OCI-LY3 (cell line): Measurements from ENCODE around the gene TMED8.

Experiments used
- EZH2phosphoT487 ChIP-seq: fragments of 200-600 bp; shearing (Covaris generic); IDR thresholded peaks from 2 replicates; pipeline ENCODE4 v1.6.1; 2018; ENCODE audit warnings: antibody characterized with exemption, mixed run types, low read depth
- TF ChIP-seq, protein P1 (sequence below): fragments of 200-600, 300-600 bp; sonication (generic); IDR thresholded peaks from 2 replicates; pipeline ENCODE4 v1.5.1; 2014; ENCODE audit warnings: antibody characterized with exemption, low read length, low read depth

DNA sequence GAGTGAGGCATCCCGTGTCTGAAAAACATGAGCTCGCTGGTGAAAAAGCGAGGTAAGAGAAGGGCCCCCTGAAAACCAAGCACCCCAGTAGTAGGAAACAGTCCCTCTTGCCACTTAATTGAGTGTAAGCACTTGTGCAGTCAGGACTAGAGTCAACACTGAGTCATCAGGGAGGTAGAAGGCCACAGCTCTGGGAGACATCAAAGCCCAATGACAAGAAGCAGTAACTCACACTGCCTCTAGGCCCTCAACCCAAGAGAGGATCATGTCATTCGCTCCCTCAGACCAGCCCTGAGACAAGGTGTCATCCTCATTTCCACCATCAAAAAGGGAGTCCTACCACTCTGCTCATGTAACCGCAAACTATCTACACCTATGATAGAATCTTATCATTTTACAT lies 74.0 kb downstream of the TMED8 start:
- TF ChIP-seq EZH2phosphoT487: no peak
- TF ChIP-seq, protein P1, sequence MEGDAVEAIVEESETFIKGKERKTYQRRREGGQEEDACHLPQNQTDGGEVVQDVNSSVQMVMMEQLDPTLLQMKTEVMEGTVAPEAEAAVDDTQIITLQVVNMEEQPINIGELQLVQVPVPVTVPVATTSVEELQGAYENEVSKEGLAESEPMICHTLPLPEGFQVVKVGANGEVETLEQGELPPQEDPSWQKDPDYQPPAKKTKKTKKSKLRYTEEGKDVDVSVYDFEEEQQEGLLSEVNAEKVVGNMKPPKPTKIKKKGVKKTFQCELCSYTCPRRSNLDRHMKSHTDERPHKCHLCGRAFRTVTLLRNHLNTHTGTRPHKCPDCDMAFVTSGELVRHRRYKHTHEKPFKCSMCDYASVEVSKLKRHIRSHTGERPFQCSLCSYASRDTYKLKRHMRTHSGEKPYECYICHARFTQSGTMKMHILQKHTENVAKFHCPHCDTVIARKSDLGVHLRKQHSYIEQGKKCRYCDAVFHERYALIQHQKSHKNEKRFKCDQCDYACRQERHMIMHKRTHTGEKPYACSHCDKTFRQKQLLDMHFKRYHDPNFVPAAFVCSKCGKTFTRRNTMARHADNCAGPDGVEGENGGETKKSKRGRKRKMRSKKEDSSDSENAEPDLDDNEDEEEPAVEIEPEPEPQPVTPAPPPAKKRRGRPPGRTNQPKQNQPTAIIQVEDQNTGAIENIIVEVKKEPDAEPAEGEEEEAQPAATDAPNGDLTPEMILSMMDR: no peak
